ELF-1 (cell line): ENCODE results near the gene HECTD4.
A peak's percentile ranks its signal among the peaks of the same experiment; 100 is the strongest.
"Not testable (repeated sequence)": the region's sequence is repeated elsewhere in the genome, so short reads cannot be mapped to it uniquely, and the experiment has no call there.

Source experiments
- DNase-seq: peaks from one replicate; pipeline ENCODE4 v3.0.0-alpha.2; 2016; ENCODE audit warnings: low read depth, low spot score

Gene HECTD4

DNA sequence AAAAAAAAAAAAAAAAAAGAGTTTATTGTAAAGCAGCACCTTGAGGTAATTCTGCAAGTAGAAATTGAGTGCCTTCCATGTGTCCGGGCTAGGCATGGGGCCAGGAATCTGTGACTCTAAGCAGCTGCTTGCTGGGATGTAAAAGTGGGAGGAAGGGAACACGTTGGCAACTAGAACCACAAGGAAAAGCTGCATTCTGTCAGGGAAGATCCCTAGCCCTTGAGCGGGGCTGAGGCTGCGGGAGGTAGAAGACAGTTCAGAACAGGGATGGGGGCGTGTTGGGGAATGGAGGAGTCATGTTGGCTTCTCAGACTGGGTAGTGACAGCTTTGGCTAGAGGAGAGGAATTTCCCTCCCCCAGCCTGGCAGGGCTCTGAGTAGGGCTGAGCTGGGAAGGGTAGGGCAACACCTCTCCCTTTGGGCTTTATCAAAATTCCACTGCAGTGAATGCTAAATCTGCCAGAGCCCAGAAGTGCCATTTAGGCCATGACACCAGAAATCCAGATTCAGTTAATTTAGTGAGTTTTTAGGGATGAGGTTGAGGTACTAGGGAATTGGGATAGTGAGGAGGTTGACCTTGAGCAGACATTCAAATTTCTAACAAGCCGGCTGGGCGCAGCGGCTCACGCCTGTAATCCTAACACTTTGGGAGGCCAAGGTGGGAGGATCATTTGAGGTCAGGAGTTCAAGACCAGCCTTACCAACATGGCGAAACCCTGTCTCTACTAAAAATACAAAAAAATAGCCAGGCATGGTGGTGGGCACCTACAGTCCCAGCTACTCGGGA, 260.3 kb downstream of the HECTD4 start:
- peak; percentile 68 for DNase-seq

DNA sequence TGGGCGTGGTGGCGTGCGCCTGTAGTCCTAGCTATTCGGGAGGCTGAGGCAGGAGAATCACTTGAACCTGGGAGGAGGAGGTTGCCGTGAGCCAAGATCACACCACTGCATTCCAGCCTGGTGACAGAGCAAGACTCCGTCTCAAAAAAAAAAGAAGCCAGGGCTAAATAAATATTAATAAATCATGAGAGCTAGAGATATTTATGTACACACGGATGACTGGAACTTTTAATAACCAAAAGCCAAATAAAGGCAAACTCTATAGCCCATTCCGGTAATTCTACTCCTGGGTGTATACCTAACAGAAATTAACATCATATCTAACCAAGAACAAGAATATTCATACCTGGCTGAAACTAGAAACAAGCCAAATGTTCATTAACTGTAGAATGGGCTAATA, 264.5 kb downstream of the HECTD4 start:
- no peak for DNase-seq

DNA sequence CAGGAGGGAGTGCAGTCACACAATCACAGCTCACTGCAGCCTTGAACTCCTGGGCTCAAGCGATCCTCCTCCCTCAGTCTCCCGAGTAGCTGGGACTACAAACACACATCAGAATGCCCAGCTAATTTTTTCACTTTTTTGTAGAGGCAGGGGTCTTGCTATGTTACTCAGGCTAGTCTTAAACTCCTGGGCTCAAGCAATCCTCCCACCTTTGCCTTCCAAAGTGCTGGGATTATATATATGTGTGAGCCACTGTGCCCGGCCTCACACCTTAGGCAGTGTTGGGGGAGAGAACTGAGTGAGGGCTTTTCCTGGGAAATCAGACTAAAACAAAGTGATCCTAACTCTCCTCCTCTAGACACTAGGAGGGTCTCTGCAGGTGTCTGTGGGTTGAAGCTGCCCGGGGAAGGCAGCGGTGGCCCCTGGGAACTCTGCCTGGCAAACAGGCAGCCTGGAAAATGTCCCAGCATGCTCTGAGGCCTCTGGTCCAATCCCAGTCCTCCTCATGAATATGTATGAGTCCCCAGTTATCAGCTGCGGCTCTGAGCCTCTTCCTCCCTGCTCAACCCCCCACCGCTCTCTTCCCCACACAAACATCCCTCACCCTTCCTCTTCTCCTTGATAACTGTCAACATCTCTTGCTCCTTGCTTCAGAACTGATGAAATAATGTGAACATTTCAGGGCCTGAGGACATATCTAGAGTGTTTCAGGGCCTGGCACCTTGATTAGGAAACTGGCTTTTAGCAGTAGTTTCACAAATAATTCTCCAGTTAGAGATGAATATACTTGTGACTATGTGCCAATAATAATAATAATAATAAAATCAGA, 265.8 kb downstream of the HECTD4 start:
- DNase-seq: peak; percentile 90

DNA sequence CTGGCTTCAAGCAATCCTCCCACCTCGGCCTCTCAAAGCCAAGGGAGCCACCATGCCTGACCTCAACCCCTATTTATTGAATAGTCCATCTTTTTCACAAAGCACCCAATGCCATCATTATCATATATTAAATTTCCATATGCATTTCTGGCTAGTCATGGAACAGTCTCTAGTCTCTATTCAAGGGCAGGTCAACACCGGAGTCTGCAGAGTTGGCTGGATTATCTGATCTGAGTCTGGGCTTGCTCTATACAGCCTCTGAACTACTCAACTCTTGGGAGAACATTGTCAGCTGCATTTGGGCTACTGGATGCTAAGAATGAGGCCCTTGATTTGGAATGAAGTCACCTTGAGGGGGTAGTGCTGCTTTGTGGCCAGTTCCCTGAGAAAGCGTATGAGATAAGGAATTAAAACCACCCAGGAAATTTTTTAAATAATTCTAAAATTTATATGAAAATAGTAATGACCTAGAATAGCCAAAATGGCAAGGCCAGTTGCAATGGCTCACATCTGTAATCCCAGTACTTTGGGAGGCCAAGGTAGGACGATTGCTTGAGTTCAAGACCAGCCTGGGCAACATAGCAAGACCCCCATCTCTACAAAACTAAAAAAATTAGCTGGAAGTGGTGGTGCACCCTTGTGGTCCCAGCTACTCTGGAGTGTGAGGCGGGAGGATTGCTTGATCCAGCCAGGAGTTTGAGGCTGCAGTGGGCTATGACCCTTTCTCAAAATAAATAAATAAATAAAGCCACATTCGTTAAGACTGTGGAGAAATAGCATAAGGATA, 266.8 kb downstream of the HECTD4 start:
- DNase-seq: no peak

DNA sequence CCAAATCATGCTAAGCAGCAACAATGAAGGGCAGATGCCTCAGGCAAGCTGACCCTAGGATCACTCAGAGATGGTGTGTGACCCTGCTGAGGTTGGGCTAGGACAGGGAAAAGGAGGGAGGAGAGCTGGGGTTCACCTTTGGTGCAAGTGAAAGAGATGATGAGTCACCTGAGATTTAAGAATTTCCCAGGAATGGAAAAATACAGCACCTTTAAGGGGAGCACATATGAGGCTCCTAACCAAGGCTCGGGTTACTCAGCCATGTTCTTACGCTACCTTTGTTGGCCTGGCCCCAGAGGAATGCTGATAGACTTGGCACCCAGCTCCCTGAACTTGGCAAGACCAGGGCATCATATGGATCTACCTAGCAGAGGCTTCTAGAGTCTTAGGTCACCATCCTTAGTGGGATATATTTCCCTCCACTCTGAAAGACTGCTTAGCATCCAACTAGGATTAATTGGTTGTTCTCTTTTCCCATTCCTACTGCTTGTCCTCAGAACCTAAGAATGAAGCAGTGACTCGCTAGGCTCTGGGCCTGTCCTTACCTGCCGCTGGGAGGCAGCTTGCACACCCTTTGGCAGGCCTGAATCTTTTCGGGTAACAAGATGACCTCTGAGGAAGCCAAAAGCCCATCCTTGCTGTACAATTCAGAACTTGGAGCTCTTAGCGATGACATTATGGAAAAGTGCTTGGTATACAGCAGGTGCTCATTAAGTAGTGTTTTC, 269.7 kb downstream of the HECTD4 start:
- no peak for DNase-seq

DNA sequence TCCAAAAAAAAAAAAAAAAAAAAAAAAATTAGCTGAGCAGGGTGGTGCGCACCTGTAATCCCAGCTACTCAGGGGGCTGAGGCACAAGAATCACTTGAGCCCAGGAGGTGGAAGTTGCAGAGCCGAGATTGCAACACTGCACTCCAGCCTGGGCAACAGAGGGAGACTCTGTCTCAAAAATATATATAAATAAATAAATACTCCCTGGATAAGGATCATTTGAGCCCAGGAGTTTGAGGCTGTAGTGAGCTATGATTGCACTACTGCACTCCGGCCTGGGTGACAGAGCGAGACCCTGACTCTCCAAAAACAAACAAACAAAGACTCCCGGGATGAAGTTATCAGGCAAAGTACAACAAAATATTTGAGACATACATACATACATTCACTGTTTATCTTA, 270.3 kb downstream of the HECTD4 start:
- no peak for DNase-seq

DNA sequence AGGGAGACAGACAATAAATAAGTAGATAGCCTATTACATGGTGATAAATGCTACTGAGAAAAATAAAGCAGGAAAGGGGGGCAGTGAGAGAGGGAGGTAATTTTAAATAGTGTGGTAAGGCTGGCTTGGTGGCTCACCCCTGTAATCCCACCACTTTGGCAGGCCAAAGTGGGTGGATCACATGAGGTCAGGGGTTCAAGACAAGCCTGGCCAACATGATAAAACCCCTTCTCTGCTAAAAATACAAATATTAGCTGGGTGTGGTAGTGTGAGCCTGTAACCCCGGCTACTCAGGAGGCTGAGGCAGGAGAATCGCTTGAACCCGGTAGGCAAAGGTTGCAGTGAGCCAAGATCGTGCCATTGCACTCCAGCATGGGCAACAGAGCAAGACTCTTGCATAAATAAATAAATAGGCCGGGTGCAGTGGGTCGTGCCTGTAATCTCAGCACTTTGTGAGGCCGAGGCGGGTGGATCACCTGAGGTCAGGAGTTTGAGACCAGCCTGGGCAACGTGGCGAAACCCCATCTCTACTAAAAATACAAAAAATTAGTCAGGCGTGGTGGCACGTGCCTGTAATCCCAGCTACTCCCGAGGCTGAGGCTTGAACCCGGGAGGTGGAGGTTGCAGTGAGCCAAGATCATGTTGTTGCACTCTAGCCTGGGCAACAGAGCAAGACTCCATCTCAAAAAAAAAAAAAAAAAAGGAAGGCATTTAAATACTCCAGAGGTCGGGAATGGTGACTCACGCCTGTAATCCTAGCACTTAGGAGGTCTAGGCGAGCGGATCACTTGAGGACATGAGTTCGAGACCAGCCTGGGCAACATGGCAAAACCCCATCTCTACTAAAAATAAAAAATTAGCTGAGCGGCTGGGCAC, 271.2 kb downstream of the HECTD4 start:
- not testable (repeated sequence) for DNase-seq
